NCI-H2107 treated with DMSO at 0.1 percent for 48 hours (cell line): Measurements from ENCODE around the gene ALOX12B.
"Not testable (repeated sequence)": the region's sequence is repeated elsewhere in the genome, so short reads cannot be mapped to it uniquely, and the experiment has no call there.

Source experiments
- DNase-seq: peaks from one replicate; lab custom pipeline; 2025; ENCODE audit not compliant: unreplicated experiment; lab: John Stamatoyannopoulos, UW

The ALOX12B gene

GRCh38 chr17:8046929-8047768, 40.4 kb downstream of the ALOX12B start:
- no peak for DNase-seq

GRCh38 chr17:8046306-8046928, 41.1 kb downstream of the ALOX12B start:
- DNase-seq: no peak

- no peak for DNase-seq
Observed at GRCh38 chr17:8044819-8045810, 42.4 kb downstream of the ALOX12B start.

- no peak for DNase-seq
Observed at GRCh38 chr17:8041979-8042378, 45.5 kb downstream of the ALOX12B start.

GRCh38 chr17:8041249-8041928, 46.1 kb downstream of the ALOX12B start:
- DNase-seq: peak; percentile 20

- DNase-seq: no peak
Observed at GRCh38 chr17:8039611-8040168, 47.8 kb downstream of the ALOX12B start.

- DNase-seq: no peak
Observed at GRCh38 chr17:8038954-8039610, 48.4 kb downstream of the ALOX12B start, which contains the start of gene ALOX15B. Gene ALOX15B (plus strand): TSS chr17:8039059. CDS start chr17:8039156, 97 bp downstream.

GRCh38 chr17:8032442-8032841, 55.1 kb downstream of the ALOX12B start:
- no peak for DNase-seq

- DNase-seq: no peak
Observed at GRCh38 chr17:8031950-8032349, 55.6 kb downstream of the ALOX12B start.

- no peak for DNase-seq
Observed at GRCh38 chr17:8031261-8031661, 56.3 kb downstream of the ALOX12B start.

GRCh38 chr17:8029121-8029520, 58.4 kb downstream of the ALOX12B start:
- no peak for DNase-seq

- DNase-seq: no peak
Observed at GRCh38 chr17:8025176-8025911, 62.2 kb downstream of the ALOX12B start.

- not testable (repeated sequence) for DNase-seq
Observed at GRCh38 chr17:8024161-8024560, 63.4 kb downstream of the ALOX12B start.
